B cell (primary cell): ENCODE results near the gene EYS. TPM values are rescaled to one million over a fixed set of nuclear protein-coding genes. Genes with fewer than 3 reads are reported as not detected.

Source experiments
- ATAC-seq: fragments of 200-7000 bp; cut with Tn5 transposase; one replicate; pipeline ENCODE4 v1.10.0; 2021; ENCODE audit warnings: low read depth, mild to moderate bottlenecking, moderate number of reproducible peaks, moderate library complexity
- CTCF ChIA-PET: fragments of 350-600 bp; sonication (Branson Sonifier 250); formaldehyde crosslinking; loops from one replicate; lab custom pipeline; 2021; ENCODE audit warnings: antibody characterized with exemption, inconsistent platforms; lab: Charles Lee
- POLR2A ChIA-PET: fragments of 350-600 bp; sonication (Branson Sonifier 250); formaldehyde crosslinking; loops from one replicate; lab custom pipeline; 2021; ENCODE audit warnings: antibody characterized with exemption; lab: Charles Lee
- DNase-seq: peaks from one replicate; pipeline ENCODE4 v3.0.0; 2013
- H2AFZ ChIP-seq: 2 replicates; pipeline ENCODE4 v1.6.1; 2012; ENCODE audit warnings: mild to moderate bottlenecking, low read depth, low read length; ENCODE audit not compliant: insufficient read depth, poor library complexity, severe bottlenecking
- H3K27ac ChIP-seq, 2 donors: 1 replicate in 1 of 2; 2 replicates in 1 of 2; pipeline ENCODE4 v1.5.1; 2012 to 2013; ENCODE audit warnings: low read length in 2 of 2, mild to moderate bottlenecking in 2 of 2, moderate library complexity in 1 of 2
- H3K27me3 ChIP-seq, 4 experiments: fragments of 200-600 bp in 1 of 4; sonication (generic) in 1 of 4; replicated peaks in 1 of 4; 1 replicate in 2 of 4; 2 replicates in 2 of 4; pipeline versions ENCODE4 v1.6.1 to v1.7.0; 2013 to 2016; ENCODE audit warnings: low read length in 3 of 4, mild to moderate bottlenecking in 2 of 4, mixed read lengths in 1 of 4, moderate library complexity in 1 of 4; ENCODE audit not compliant: insufficient read depth in 4 of 4, control insufficient read depth in 3 of 4; ENCODE audit errors: control extremely low read depth in 1 of 4
- H3K36me3 ChIP-seq, 2 experiments: replicated peaks in 1 of 2; 1 replicate in 1 of 2; 2 replicates in 1 of 2; pipeline versions ENCODE4 v1.6.1 to v1.7.1; 2013; ENCODE audit warnings: low read length in 1 of 2; ENCODE audit not compliant: insufficient read depth in 2 of 2, control insufficient read depth in 1 of 2; ENCODE audit errors: control extremely low read depth in 1 of 2, extremely low read depth in 1 of 2
- H3K4me1 ChIP-seq, 2 donors: fragments of 200-600 bp in 1 of 2; sonication (generic) in 1 of 2; 1 replicate in 1 of 2; 2 replicates in 1 of 2; pipeline versions ENCODE4 v1.5.1 to v1.6.1; 2013 to 2017; ENCODE audit warnings: low read length in 2 of 2; ENCODE audit not compliant: control insufficient read depth in 2 of 2, insufficient read depth in 2 of 2
- H3K4me2 ChIP-seq: replicated peaks from 2 replicates; pipeline ENCODE3; 2012; ENCODE audit warnings: mild to moderate bottlenecking, low read depth, low read length; ENCODE audit not compliant: poor library complexity, severe bottlenecking
- H3K4me3 ChIP-seq, 5 experiments: fragments of 200-600 bp in 1 of 5; sonication (generic) in 1 of 5; 1 replicate in 3 of 5; 2 replicates in 2 of 5; pipeline versions ENCODE4 v1.5.1 to v1.7.0; 2011 to 2016; ENCODE audit warnings: low read length in 4 of 5, mild to moderate bottlenecking in 4 of 5, low read depth in 2 of 5, control low read depth in 1 of 5, moderate library complexity in 1 of 5; ENCODE audit not compliant: insufficient read depth in 1 of 5; ENCODE audit errors: control extremely low read depth in 1 of 5, extremely low read depth in 1 of 5
- H3K79me2 ChIP-seq: fragments of 200-600 bp; sonication (generic); one replicate; pipeline ENCODE4 v1.6.0; 2016; ENCODE audit warnings: low read length; ENCODE audit not compliant: control insufficient read depth, insufficient read depth
- H3K9ac ChIP-seq: fragments of 200-600 bp; sonication (generic); 2 replicates; pipeline ENCODE4 v1.6.1; 2017; ENCODE audit warnings: mild to moderate bottlenecking, low read length, moderate library complexity
- H3K9me3 ChIP-seq, 3 donors: one replicate each; pipeline versions ENCODE4 v1.6.1 to v1.7.1; 2013; ENCODE audit warnings: low read length in 2 of 3; ENCODE audit not compliant: control insufficient read depth in 2 of 3, insufficient read depth in 1 of 3; ENCODE audit errors: control extremely low read depth in 1 of 3
- H4K20me1 ChIP-seq: 2 replicates; pipeline ENCODE4 v1.6.0; 2012; ENCODE audit warnings: mild to moderate bottlenecking, low read length; ENCODE audit not compliant: insufficient read depth, control insufficient read depth, poor library complexity, severe bottlenecking
- H3K27ac Mint-ChIP-seq: one replicate; pipeline ENCODE4 v1.8.0; 2021; ENCODE audit warnings: mixed read lengths
- H3K27me3 Mint-ChIP-seq: one replicate; pipeline ENCODE4 v1.8.0; 2021; ENCODE audit warnings: mixed read lengths
- H3K4me1 Mint-ChIP-seq: one replicate; pipeline ENCODE4 v1.8.0; 2021; ENCODE audit warnings: mixed read lengths
- H3K4me3 Mint-ChIP-seq: one replicate; pipeline ENCODE4 v1.8.0; 2021; ENCODE audit warnings: mixed read lengths
- H3K9me3 Mint-ChIP-seq: one replicate; pipeline ENCODE4 v1.8.0; 2022; ENCODE audit warnings: mixed read lengths; ENCODE audit not compliant: insufficient read depth
- CTCF ChIP-seq: fragments of 200-600 bp; IDR thresholded peaks from one replicate; pipeline ENCODE4 v1.8.0; 2022; ENCODE audit warnings: antibody characterized with exemption, mild to moderate bottlenecking
- EZH2 ChIP-seq: IDR thresholded peaks from 2 replicates; pipeline ENCODE4 v1.6.1; 2012; ENCODE audit warnings: borderline replicate concordance, low read depth, mild to moderate bottlenecking, moderate library complexity, low read length; ENCODE audit not compliant: insufficient read depth, poor library complexity, severe bottlenecking
- WGBS: methylation state at CpG from one replicate; pipeline ENCODE4 v1.1.5; 2013; ENCODE audit warnings: missing lambda C conversion rate; ENCODE audit not compliant: insufficient coverage; 5-methylcytosine and 5-hydroxymethylcytosine counted together
- intact Hi-C: fragments of 100-400 bp; cut with micrococcal nuclease; formaldehyde crosslinking; loops from one replicate; pipeline ENCODE4 v1.10.0; 2022
- polyA plus RNA-seq: library from polyadenylated mRNA; depleted of rRNA; stranded (reverse); fragments of >200 nt; gene quantifications from 2 replicates; pipeline ENCODE4 v1.2.3, GENCODE V29; 2012
- total RNA-seq, 2 donors: library from RNA; stranded (reverse); fragments of 120-200 nt in 1 of 2; gene quantifications; 1 replicate in 1 of 2; 2 replicates in 1 of 2; pipeline versions ENCODE4 v1.2.3 to v1.2.4, GENCODE V29; 2013 to 2022

Gene EYS
- total and polyA plus RNA-seq, 2 donors (not counting 1 experiment from before 2014, with no cell fraction given), result not detected

- no peak for TF ChIP-seq CTCF
- no peak for TF ChIP-seq EZH2
- H3K4me3 Mint-ChIP-seq, result no peak overlapping the region
- no peaks in the 10 kb centered on the region for H3K9me3 Mint-ChIP-seq
- no peak for ATAC-seq
- H3K27me3 Mint-ChIP-seq, result no peaks in the 10 kb centered on the region
- no peak overlapping the region for H3K4me2 ChIP-seq
- H3K27ac Mint-ChIP-seq, result no peak overlapping the region
- no peak overlapping the region for H3K27ac ChIP-seq
- no peaks in the 10 kb centered on the region for H3K9me3 ChIP-seq
- ChIA-PET POLR2A (no interaction called here), CTCF (no interaction called here)
- no peaks in the 10 kb centered on the region for H3K36me3 ChIP-seq
- no peaks in the 10 kb centered on the region for H3K27me3 ChIP-seq
- no peaks in the 10 kb centered on the region for H3K79me2 ChIP-seq
- H3K9ac ChIP-seq, result no peak overlapping the region
- no peaks in the 10 kb centered on the region for H4K20me1 ChIP-seq
- H3K4me1 ChIP-seq, result no peaks in the 10 kb centered on the region
- WGBS, result no CpG with 5 or more reads among the region's 1 CpG
- no peak for DNase-seq
- intact Hi-C loops, result no loop called here
- H2AFZ ChIP-seq, result no peak overlapping the region
- H3K4me1 Mint-ChIP-seq, result no peaks in the 10 kb centered on the region
- no peak overlapping the region for H3K4me3 ChIP-seq
These were observed 1634.3 kb downstream of the EYS start for GRCh38 chr6:64072686-64073085.

- H3K4me1 ChIP-seq, result no peaks in the 10 kb centered on the region
- Mint-ChIP-seq H3K27ac (no peak overlapping the region), H3K4me1 (no peaks in the 10 kb centered on the region), H3K4me3 (no peak overlapping the region), H3K27me3 (no peaks in the 10 kb centered on the region), H3K9me3 (peaks cover 6% of the 10 kb centered on the region)
- no peak overlapping the region for H2AFZ ChIP-seq
- no peak overlapping the region for H3K9ac ChIP-seq
- no peaks in the 10 kb centered on the region for H3K9me3 ChIP-seq
- DNase-seq (no peak), ATAC-seq (no peak)
- no peaks in the 10 kb centered on the region for H4K20me1 ChIP-seq
- no peak overlapping the region for H3K27ac ChIP-seq
- no peaks in the 10 kb centered on the region for H3K27me3 ChIP-seq
- POLR2A ChIA-PET, result no interaction called here
- CTCF ChIA-PET, result no interaction called here
- intact Hi-C loops, result no loop called here
- no peaks in the 10 kb centered on the region for H3K79me2 ChIP-seq
- no peak for TF ChIP-seq CTCF
- no peak for TF ChIP-seq EZH2
- H3K4me2 ChIP-seq, result no peak overlapping the region
- no peak overlapping the region for H3K4me3 ChIP-seq
- no CpG with 5 or more reads among the region's 1 CpG for WGBS
- no peaks in the 10 kb centered on the region for H3K36me3 ChIP-seq
These were observed 1642.1 kb downstream of the EYS start for GRCh38 chr6:64064919-64065318.
